HCT116 (cell line): ENCODE measurements around the gene SLIT1. TPM values are rescaled to one million over a fixed set of nuclear protein-coding genes. Genes with fewer than 3 reads are reported as not detected.

Experiments
- ATAC-seq: fragments of 200-7000 bp; cut with Tn5 transposase; 2 replicates; pipeline ENCODE4 v1.9.1; 2020; ENCODE audit warnings: mild to moderate bottlenecking, moderate library complexity
- BruUV-seq: library from RNA; stranded (reverse); fragments of 400-500 nt; replicated peaks from 2 replicates; lab custom pipeline; 2021; lab: Mats Ljungman, UMichigan
- CTCF ChIA-PET: fragments of 300-600 bp; sonication (Branson Sonifier 250); formaldehyde crosslinking; loops from one replicate; lab custom pipeline; 2021; ENCODE audit warnings: antibody characterized with exemption; lab: Charles Lee
- POLR2A ChIA-PET: fragments of 300-600, 350-600 bp; sonication (Branson Sonifier 250); formaldehyde crosslinking; loops from one replicate; lab custom pipeline; 2021; ENCODE audit warnings: antibody characterized with exemption; lab: Charles Lee
- RAD21 ChIA-PET, 2 experiments: fragments of 300-600 bp; sonication (Branson Sonifier 250); formaldehyde crosslinking; loops; one replicate each; lab custom pipeline; 2023; ENCODE audit warnings: low total read pairs in 2 of 2; ENCODE audit not compliant: uncharacterized antibody in 2 of 2, unreplicated experiment in 2 of 2, low non-redundant PET in 1 of 2; lab: Charles Lee
- DNase-seq: peaks from one replicate; pipeline ENCODE4 v3.0.0-alpha.2; 2010; ENCODE audit warnings: low read depth, low spot score
- H2AFZ ChIP-seq: fragments of 200-600 bp; shearing (Covaris generic), sonication (generic); 2 replicates; pipeline ENCODE4 v1.6.1; 2017; ENCODE audit warnings: low read depth, mixed run types, mixed read lengths, antibody characterized with exemption, low read length; ENCODE audit not compliant: poor library complexity, severe bottlenecking
- H3K27ac ChIP-seq: 2 replicates; pipeline ENCODE4 v1.5.1; 2012; ENCODE audit warnings: low read depth, low read length
- H3K27me3 ChIP-seq: fragments of 200-600 bp; sonication (generic); 2 replicates; pipeline ENCODE4 v1.6.1; 2016; ENCODE audit warnings: mixed run types, low read length, mixed read lengths; ENCODE audit not compliant: insufficient read depth
- H3K36me3 ChIP-seq, 2 experiments: fragments of 200-500 bp in 1 of 2; fragments of 200-600 bp in 1 of 2; sonication (Bioruptor generic) in 1 of 2; sonication (generic) in 1 of 2; 2 replicates each; pipeline versions ENCODE4 v1.5.1 to v1.6.1; 2014 to 2016; ENCODE audit warnings: low read length in 2 of 2, inconsistent platforms in 1 of 2, mixed read lengths in 1 of 2, mixed run types in 1 of 2; ENCODE audit not compliant: insufficient read depth in 2 of 2, control insufficient read depth in 1 of 2
- H3K4me1 ChIP-seq, 2 experiments: fragments of 200-600 bp in 1 of 2; sonication (generic) in 1 of 2; 2 replicates each; pipeline versions ENCODE4 v1.5.1 to v1.6.1; 2012 to 2017; ENCODE audit warnings: low read length in 2 of 2, inconsistent platforms in 1 of 2, mild to moderate bottlenecking in 1 of 2, mixed read lengths in 1 of 2, mixed run types in 1 of 2, moderate library complexity in 1 of 2; ENCODE audit not compliant: insufficient read depth in 2 of 2, control insufficient read depth in 1 of 2
- H3K4me2 ChIP-seq: fragments of 200-600 bp; sonication (generic); 2 replicates; pipeline ENCODE4 v1.6.1; 2017; ENCODE audit warnings: mixed run types, low read length, mixed read lengths
- H3K4me3 ChIP-seq, 2 experiments: fragments of 200-600 bp in 1 of 2; sonication (generic) in 1 of 2; replicated peaks in 1 of 2; 2 replicates each; pipeline ENCODE4 v1.5.1; 2011 to 2016; ENCODE audit warnings: low read length in 2 of 2, control low read depth in 1 of 2, low read depth in 1 of 2, mild to moderate bottlenecking in 1 of 2, mixed read lengths in 1 of 2, mixed run types in 1 of 2
- H3K79me2 ChIP-seq: fragments of 200-600 bp; sonication (generic); 2 replicates; pipeline ENCODE4 v1.6.1; 2017; ENCODE audit warnings: mild to moderate bottlenecking, mixed run types, low read length, moderate library complexity, mixed read lengths; ENCODE audit not compliant: insufficient read depth
- H3K9ac ChIP-seq: fragments of 200-600 bp; sonication (generic); 2 replicates; pipeline ENCODE4 v1.6.1; 2016; ENCODE audit warnings: low read length, mixed read lengths
- H3K9me2 ChIP-seq: fragments of 200-600 bp; sonication (generic), shearing (Covaris generic); 2 replicates; pipeline ENCODE4 v1.6.1; 2017; ENCODE audit warnings: mixed run types, mild to moderate bottlenecking, moderate library complexity; ENCODE audit not compliant: insufficient read depth
- H3K9me3 ChIP-seq, 2 experiments: fragments of 200-500 bp in 1 of 2; fragments of 200-600 bp in 1 of 2; sonication (Bioruptor generic) in 1 of 2; sonication (generic) in 1 of 2; 2 replicates each; pipeline ENCODE4 v1.6.1; 2014 to 2017; ENCODE audit warnings: low read length in 2 of 2, mixed read lengths in 2 of 2, inconsistent platforms in 1 of 2, low read depth in 1 of 2, mild to moderate bottlenecking in 1 of 2, mixed run types in 1 of 2, moderate library complexity in 1 of 2; ENCODE audit not compliant: control insufficient read depth in 1 of 2, insufficient read depth in 1 of 2
- H4K20me1 ChIP-seq: fragments of 200-600 bp; sonication (generic), shearing (Covaris generic); 2 replicates; pipeline ENCODE4 v1.6.1; 2017; ENCODE audit warnings: mixed run types, mild to moderate bottlenecking, moderate library complexity; ENCODE audit not compliant: insufficient read depth
- CEBPB ChIP-seq: IDR thresholded peaks from 2 replicates; pipeline ENCODE4 v1.6.1; 2012; ENCODE audit warnings: low read depth
- EGR1 ChIP-seq: IDR thresholded peaks from 2 replicates; pipeline ENCODE4 v1.6.1; 2012; ENCODE audit warnings: low read depth
- EZH2phosphoT487 ChIP-seq: fragments of 200-600 bp; IDR thresholded peaks from 2 replicates; pipeline ENCODE4 v1.6.1; 2018; ENCODE audit warnings: antibody characterized with exemption, borderline replicate concordance
- POLR2A ChIP-seq: IDR thresholded peaks from 2 replicates; pipeline ENCODE4 v1.7.0; 2011; ENCODE audit warnings: borderline replicate concordance; ENCODE audit not compliant: insufficient read depth, insufficient read length; ENCODE audit errors: extremely low read depth
- RAD21 ChIP-seq: IDR thresholded peaks from 2 replicates; pipeline ENCODE4 v1.6.1; 2012; ENCODE audit warnings: low read depth, mild to moderate bottlenecking
- SIN3A ChIP-seq: IDR thresholded peaks from 2 replicates; pipeline ENCODE4 v1.6.1; 2012; ENCODE audit warnings: low read depth
- SP1 ChIP-seq: IDR thresholded peaks from 2 replicates; pipeline ENCODE4 v1.6.1; 2012; ENCODE audit warnings: low read depth
- TCF7L2 ChIP-seq: IDR thresholded peaks from 2 replicates; pipeline ENCODE4 v1.7.0; 2011; ENCODE audit warnings: borderline replicate concordance, inconsistent platforms; ENCODE audit not compliant: insufficient read depth, insufficient read length; ENCODE audit errors: extremely low read depth
- YY1 ChIP-seq: IDR thresholded peaks from 2 replicates; pipeline ENCODE4 v1.6.1; 2011; ENCODE audit warnings: low read length, low read depth, moderate library complexity, mild to moderate bottlenecking; ENCODE audit not compliant: insufficient replicate concordance; ENCODE audit errors: extremely low read depth
- ZFX ChIP-seq: fragments of 450-650 bp; IDR thresholded peaks from 2 replicates; pipeline ENCODE4 v1.6.1; 2017
- intact Hi-C: fragments of 100-400 bp; cut with micrococcal nuclease; formaldehyde crosslinking; loops from 2 replicates; pipeline ENCODE4 v1.10.0; 2022
- total RNA-seq: library from RNA; stranded (reverse); gene quantifications from one replicate; pipeline ENCODE4 v1.2.1, GENCODE V29; 2021; ENCODE audit not compliant: unreplicated experiment
- TF ChIP-seq, protein P1 (sequence below): IDR thresholded peaks from 2 replicates; pipeline ENCODE4 v1.6.1; 2012; ENCODE audit warnings: low read depth
- TF ChIP-seq, protein P2 (sequence below), 3 experiments: fragments of 200-600 bp in 1 of 3; sonication (generic) in 1 of 3; IDR thresholded peaks in 2 of 3; conservative IDR thresholded peaks in 1 of 3; 2 replicates each; pipeline ENCODE4 v1.5.1; 2012 to 2017; ENCODE audit warnings: low read depth in 2 of 3, low read length in 2 of 3, antibody characterized with exemption in 1 of 3, borderline replicate concordance in 1 of 3, control low read depth in 1 of 3, mild to moderate bottlenecking in 1 of 3, mixed read lengths in 1 of 3, mixed run types in 1 of 3, moderate library complexity in 1 of 3; ENCODE audit not compliant: insufficient read depth in 1 of 3
- TF ChIP-seq, protein P3 (sequence below): IDR thresholded peaks from 2 replicates; pipeline ENCODE4 v1.6.1; 2012

SLIT1 gene
- total RNA-seq, 1 experiment from 2014 or later, result 0.42 TPM

DNA sequence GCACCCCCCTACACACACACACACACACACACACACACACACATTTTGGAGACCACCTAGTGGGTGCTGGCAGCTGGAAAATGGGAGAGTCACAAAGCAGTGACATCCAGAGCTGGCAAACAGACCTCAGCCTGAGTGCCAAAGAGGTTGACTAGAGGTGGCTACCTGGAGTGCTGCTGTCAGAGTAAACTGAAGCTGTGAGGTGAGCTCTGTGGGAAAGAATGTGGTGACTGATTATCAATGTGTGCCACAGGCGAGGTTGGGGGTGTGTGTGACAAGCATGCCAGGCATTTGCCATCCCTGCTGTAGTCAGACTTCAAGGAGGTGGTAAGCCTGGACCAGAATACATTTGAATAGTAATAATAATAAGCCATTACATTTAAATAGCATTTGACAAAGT, 120.6 kb downstream of the SLIT1 start:
- no peaks in the 10 kb centered on the region for H3K36me3 ChIP-seq
- no peaks in the 10 kb centered on the region for H3K79me2 ChIP-seq
- ChIA-PET RAD21 (no interaction called here), POLR2A (no interaction called here), CTCF (interaction anchor here (1.4 kb wide), 1 partner anchor 28 kb away, joined by 4 read pairs; no protein-coding TSS in a partner anchor)
- TF ChIP-seq ZFX, result no peak
- no peaks in the 10 kb centered on the region for H4K20me1 ChIP-seq
- ATAC-seq, result peak; percentile 53; the same call in 1 of the 2 replicates
- no peak overlapping the region for H2AFZ ChIP-seq
- H3K9me2 ChIP-seq, result no peaks in the 10 kb centered on the region
- no peak overlapping the region for H3K27ac ChIP-seq
- no peaks in the 10 kb centered on the region for H3K27me3 ChIP-seq
- H3K9ac ChIP-seq, result no peak overlapping the region
- BruUV-seq, result no TSS peak
- no peaks in the 10 kb centered on the region for H3K9me3 ChIP-seq
- peaks cover 0 to 15% of the 10 kb centered on the region in 2 experiments; a peak in 2 of 4 replicates for H3K4me1 ChIP-seq
- no peak overlapping the region for H3K4me2 ChIP-seq
- no peak overlapping the region for H3K4me3 ChIP-seq
- DNase-seq, result no peak
- intact Hi-C loops, result no loop called here

DNA sequence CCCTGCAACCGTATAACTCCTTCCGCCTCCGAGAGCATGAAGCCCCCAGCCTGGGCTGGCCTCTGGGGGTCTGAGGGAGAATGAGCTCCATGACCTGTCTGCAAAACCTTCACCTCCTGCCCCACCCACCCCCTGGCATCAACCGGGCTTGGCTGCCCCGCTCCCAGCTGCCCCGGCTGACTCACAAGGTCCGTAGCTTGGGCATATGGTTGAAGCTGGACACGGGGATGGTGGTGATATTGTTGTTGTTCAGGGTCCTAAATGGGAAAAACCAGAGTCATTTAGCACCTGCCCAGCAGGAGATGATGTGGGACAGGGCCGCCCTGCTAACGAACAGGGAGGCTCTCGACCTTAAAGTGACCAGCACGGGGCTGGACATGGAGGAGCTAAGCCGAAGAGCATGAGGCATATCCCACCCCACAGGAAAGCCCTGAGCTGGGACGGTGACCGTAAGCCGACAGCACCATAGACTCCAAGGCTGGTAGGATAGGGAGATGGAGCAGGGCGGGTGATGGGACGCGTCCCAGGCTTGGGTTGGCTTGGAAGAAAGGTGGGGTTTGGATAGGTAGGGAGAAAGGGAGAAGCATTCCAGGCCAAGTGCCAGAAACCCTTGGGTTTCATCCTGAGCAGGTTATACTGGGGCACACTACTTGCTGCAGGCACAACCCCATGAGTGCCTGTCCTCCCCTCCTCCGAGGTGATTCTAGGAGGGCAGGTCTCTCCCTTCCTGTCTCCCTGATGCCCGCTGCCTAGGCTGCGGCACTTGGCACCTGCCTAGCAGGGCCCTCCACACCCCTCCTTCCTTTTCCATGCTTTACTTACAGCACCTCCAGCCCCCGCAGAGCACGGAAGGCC, 121.5 kb downstream of the SLIT1 start:
- no TSS peak for BruUV-seq
- Histone ChIP-seq H3K79me2 (no peaks in the 10 kb centered on the region), H3K9ac (no peak overlapping the region), H3K9me3 (no peaks in the 10 kb centered on the region), H3K27ac (no peak overlapping the region), H3K4me3 (no peak overlapping the region), H3K27me3 (no peaks in the 10 kb centered on the region), H2AFZ (no peak overlapping the region), H4K20me1 (no peaks in the 10 kb centered on the region), H3K9me2 (no peaks in the 10 kb centered on the region), H3K4me2 (no peak overlapping the region), H3K4me1 (peaks cover 0 to 8% of the 10 kb centered on the region in 2 experiments; a peak in 2 of 4 replicates), H3K36me3 (no peaks in the 10 kb centered on the region)
- intact Hi-C loops, result no loop called here
- CTCF ChIA-PET, result interaction anchor here (1.4 to 1.9 kb wide), 2 partner anchors 9 to 27 kb away, joined by 4 to 7 read pairs; no protein-coding TSS in a partner anchor
- DNase-seq (no peak), ATAC-seq (no peak)
- POLR2A ChIA-PET, result no interaction called here
- RAD21 ChIA-PET, result no interaction called here
- TF ChIP-seq YY1 (no peak), EZH2phosphoT487 (no peak), ZFX (no peak), CEBPB (no peak), EGR1 (no peak), SIN3A (no peak), RAD21 (no peak), TCF7L2 (no peak), POLR2A (no peak), SP1 (no peak)
- TF ChIP-seq, protein P1, sequence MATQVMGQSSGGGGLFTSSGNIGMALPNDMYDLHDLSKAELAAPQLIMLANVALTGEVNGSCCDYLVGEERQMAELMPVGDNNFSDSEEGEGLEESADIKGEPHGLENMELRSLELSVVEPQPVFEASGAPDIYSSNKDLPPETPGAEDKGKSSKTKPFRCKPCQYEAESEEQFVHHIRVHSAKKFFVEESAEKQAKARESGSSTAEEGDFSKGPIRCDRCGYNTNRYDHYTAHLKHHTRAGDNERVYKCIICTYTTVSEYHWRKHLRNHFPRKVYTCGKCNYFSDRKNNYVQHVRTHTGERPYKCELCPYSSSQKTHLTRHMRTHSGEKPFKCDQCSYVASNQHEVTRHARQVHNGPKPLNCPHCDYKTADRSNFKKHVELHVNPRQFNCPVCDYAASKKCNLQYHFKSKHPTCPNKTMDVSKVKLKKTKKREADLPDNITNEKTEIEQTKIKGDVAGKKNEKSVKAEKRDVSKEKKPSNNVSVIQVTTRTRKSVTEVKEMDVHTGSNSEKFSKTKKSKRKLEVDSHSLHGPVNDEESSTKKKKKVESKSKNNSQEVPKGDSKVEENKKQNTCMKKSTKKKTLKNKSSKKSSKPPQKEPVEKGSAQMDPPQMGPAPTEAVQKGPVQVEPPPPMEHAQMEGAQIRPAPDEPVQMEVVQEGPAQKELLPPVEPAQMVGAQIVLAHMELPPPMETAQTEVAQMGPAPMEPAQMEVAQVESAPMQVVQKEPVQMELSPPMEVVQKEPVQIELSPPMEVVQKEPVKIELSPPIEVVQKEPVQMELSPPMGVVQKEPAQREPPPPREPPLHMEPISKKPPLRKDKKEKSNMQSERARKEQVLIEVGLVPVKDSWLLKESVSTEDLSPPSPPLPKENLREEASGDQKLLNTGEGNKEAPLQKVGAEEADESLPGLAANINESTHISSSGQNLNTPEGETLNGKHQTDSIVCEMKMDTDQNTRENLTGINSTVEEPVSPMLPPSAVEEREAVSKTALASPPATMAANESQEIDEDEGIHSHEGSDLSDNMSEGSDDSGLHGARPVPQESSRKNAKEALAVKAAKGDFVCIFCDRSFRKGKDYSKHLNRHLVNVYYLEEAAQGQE, result no peak
- TF ChIP-seq, protein P2, sequence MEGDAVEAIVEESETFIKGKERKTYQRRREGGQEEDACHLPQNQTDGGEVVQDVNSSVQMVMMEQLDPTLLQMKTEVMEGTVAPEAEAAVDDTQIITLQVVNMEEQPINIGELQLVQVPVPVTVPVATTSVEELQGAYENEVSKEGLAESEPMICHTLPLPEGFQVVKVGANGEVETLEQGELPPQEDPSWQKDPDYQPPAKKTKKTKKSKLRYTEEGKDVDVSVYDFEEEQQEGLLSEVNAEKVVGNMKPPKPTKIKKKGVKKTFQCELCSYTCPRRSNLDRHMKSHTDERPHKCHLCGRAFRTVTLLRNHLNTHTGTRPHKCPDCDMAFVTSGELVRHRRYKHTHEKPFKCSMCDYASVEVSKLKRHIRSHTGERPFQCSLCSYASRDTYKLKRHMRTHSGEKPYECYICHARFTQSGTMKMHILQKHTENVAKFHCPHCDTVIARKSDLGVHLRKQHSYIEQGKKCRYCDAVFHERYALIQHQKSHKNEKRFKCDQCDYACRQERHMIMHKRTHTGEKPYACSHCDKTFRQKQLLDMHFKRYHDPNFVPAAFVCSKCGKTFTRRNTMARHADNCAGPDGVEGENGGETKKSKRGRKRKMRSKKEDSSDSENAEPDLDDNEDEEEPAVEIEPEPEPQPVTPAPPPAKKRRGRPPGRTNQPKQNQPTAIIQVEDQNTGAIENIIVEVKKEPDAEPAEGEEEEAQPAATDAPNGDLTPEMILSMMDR (IDR thresholded peaks at IDR 0.05 in 2 of 3, conservative IDR thresholded peaks at IDR 0.05 in 1 of 3; ENCODE audit: borderline replicate concordance in 1 of 3, insufficient read depth in 1 of 3, low read depth in 2 of 3, low read length in 2 of 3), result no peak
- TF ChIP-seq, protein P3, sequence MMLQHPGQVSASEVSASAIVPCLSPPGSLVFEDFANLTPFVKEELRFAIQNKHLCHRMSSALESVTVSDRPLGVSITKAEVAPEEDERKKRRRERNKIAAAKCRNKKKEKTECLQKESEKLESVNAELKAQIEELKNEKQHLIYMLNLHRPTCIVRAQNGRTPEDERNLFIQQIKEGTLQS, result no peak
